ENCODE results near the gene GPC6.
A peak's percentile ranks its signal among the peaks of the same experiment; 100 is the strongest.

The GPC6 gene

GRCh38 chr13:93222976-93223375 is 3.6 kb upstream of the GPC6 start:
- H3K4me3 ChIP-seq (replicated peaks; ENCODE audit: low read depth, low read length), result no peak overlapping the region
- TF ChIP-seq, protein P1, sequence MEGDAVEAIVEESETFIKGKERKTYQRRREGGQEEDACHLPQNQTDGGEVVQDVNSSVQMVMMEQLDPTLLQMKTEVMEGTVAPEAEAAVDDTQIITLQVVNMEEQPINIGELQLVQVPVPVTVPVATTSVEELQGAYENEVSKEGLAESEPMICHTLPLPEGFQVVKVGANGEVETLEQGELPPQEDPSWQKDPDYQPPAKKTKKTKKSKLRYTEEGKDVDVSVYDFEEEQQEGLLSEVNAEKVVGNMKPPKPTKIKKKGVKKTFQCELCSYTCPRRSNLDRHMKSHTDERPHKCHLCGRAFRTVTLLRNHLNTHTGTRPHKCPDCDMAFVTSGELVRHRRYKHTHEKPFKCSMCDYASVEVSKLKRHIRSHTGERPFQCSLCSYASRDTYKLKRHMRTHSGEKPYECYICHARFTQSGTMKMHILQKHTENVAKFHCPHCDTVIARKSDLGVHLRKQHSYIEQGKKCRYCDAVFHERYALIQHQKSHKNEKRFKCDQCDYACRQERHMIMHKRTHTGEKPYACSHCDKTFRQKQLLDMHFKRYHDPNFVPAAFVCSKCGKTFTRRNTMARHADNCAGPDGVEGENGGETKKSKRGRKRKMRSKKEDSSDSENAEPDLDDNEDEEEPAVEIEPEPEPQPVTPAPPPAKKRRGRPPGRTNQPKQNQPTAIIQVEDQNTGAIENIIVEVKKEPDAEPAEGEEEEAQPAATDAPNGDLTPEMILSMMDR (IDR thresholded peaks at IDR 0.05; ENCODE audit: low read length, missing control alignments), result no peak
- no peak for DNase-seq (ENCODE audit: low read depth)

DNA sequence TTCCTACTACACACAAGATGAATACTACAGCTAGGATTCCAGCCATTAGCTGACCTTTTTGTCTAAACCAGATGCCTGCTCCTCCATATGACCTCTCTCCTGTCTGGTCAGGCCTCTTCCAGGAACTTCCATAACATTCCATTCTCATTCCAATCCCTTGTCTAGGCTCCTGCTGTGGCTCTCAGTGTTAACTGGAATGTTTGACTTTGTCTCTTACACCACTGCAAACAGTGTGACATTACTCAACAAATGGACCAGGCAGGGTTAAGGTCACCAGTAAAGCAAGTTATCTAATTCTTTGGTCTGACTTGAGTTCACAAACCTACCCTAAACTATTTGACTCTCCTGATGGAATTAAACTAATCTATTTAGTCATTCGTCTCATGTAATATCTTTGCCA is 2.1 kb upstream of the GPC6 start:
- no peak overlapping the region for H3K4me3 ChIP-seq (replicated peaks; ENCODE audit: low read depth, low read length)
- TF ChIP-seq, protein P1 (IDR thresholded peaks at IDR 0.05; ENCODE audit: low read length, missing control alignments), result no peak
- peak; percentile 35 for DNase-seq (ENCODE audit: low read depth)

DNA sequence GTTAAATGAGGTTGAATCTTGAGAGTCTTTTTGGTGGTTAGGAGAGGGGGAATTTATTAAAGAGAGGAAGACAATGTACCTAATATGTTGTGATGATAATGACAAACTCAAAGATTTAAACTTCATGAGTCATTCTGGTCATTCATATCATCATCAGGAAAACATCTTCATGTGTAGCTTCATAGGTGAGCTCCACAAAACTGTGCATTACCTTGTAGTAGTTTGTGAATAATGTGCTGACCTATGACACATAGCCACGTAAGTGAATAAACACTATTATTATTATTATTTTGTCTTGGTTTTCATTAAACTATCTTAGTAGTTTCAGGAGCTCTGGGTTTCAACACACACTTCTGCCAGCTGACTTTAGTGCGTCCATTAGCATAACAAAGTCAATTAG is 997 bp upstream of the GPC6 start:
- peak overlapping the region; percentile 81 for H3K4me3 ChIP-seq (replicated peaks; ENCODE audit: low read depth, low read length)
- no peak for DNase-seq (ENCODE audit: low read depth)
- TF ChIP-seq, protein P1 (IDR thresholded peaks at IDR 0.05; ENCODE audit: low read length, missing control alignments), result no peak

DNA sequence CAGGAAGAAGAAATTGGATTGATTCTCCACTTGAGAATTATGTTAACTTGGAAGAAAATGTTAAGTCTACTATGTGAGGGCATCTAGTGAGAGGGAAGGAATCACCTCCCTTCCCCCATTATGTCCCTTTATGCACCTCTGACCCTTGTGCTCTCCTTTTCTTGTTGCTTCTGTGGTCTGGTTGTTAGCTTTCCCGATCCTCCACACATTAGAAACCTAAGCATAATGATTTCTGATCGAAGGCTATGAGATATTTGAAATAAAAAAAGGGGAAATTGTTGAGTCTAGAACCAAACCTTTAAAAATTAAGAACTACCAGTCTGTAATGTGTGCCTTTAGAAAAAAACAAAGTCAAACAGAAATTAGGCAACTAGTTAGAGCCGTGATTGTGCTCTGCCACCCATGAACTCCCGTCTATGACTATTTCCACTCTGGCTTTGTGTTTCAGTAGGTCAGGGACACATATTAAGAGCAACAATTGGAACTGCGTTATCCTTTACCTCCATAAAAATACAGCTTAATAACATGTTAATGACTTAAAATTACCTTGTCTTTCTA is 463 bp upstream of the GPC6 start:
- TF ChIP-seq, protein P1 (IDR thresholded peaks at IDR 0.05; ENCODE audit: low read length, missing control alignments), result no peak
- peak overlapping the region; percentile 81 for H3K4me3 ChIP-seq (replicated peaks; ENCODE audit: low read depth, low read length)
- no peak for DNase-seq (ENCODE audit: low read depth)

DNA sequence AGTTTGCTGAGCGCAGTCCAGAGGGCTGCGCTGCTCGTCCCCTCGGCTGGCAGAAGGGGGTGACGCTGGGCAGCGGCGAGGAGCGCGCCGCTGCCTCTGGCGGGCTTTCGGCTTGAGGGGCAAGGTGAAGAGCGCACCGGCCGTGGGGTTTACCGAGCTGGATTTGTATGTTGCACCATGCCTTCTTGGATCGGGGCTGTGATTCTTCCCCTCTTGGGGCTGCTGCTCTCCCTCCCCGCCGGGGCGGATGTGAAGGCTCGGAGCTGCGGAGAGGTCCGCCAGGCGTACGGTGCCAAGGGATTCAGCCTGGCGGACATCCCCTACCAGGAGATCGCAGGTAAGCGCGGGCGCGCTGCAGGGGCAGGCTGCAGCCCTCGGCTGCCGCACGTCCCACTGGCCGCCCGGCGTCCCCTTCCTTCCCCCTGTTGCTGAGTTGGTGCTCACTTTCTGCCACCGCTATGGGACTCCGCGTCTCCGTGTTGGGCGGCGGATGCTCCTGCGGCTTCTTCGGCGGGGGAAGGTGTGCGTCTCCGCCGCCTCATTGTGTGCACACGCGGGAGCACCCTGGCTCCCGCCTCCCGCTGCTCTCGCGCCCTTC is 772 bp downstream of the GPC6 start:
- TF ChIP-seq, protein P1 (IDR thresholded peaks at IDR 0.05; ENCODE audit: low read length, missing control alignments), result peak; percentile 14
- peak; percentile 59 for DNase-seq (ENCODE audit: low read depth)
- H3K4me3 ChIP-seq (replicated peaks; ENCODE audit: low read depth, low read length), result peak overlapping the region; percentile 81

DNA sequence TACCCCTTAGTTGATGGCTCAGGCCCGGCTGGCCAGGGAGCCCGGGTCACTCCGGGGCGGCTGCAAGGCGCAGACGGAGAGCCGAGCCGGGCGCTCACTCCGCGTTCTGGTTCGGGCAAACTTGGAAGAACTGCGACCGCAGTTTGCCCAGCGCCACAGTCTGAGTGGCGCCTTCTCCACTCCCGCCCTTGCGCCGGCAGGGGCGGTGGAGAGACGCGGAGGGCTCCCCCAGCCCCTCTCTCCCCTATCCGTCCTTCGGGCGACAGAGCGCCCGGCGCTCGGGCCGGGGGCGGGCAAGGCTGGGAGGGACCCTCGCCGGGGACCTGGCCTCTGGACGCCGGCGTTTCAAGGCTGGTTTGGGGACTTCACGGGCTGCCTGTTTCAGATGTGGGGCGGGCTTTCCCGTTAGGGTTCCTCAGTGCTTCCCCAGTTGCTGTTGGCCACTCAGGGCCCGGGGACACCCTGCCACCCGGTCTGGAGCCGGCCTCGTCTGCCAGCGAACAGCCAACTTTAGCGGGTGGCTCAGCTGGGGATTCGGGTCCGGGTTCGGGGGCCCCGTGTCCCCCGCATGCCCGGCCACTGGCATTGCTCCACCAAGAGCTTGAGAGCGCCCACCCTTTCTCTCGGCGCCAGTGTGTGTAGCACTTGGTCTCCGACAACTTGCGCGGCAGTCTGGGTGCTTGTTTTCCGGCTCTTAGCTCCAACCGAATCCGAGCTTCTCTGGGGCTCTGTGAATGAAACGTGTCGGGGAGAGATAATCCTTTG is 1.5 kb downstream of the GPC6 start:
- DNase-seq (ENCODE audit: low read depth), result peak; percentile 92
- TF ChIP-seq, protein P1 (IDR thresholded peaks at IDR 0.05; ENCODE audit: low read length, missing control alignments), result peak; percentile 59
- peak overlapping the region; percentile 81 for H3K4me3 ChIP-seq (replicated peaks; ENCODE audit: low read depth, low read length)
